ENCODE results near the gene PTCHD4.

The PTCHD4 gene

GRCh38 chr6:48099713-48100587 is 11.0 kb downstream of the PTCHD4 start:
- DNase-seq (ENCODE audit: low read depth), result no peak

- no peak for DNase-seq (ENCODE audit: low read depth)
These were observed 12.1 kb downstream of the PTCHD4 start for GRCh38 chr6:48098923-48099322.

GRCh38 chr6:48092550-48093217 is 18.3 kb downstream of the PTCHD4 start:
- DNase-seq (ENCODE audit: low read depth), result no peak

GRCh38 chr6:48090546-48090945 is 20.5 kb downstream of the PTCHD4 start:
- no peak for DNase-seq (ENCODE audit: low read depth)

GRCh38 chr6:48087448-48087847 is 23.5 kb downstream of the PTCHD4 start:
- no peak for DNase-seq (ENCODE audit: low read depth)

- DNase-seq (ENCODE audit: low read depth), result no peak
These were observed 24.8 kb downstream of the PTCHD4 start for GRCh38 chr6:48086187-48086586.

GRCh38 chr6:48085131-48085741 is 25.8 kb downstream of the PTCHD4 start:
- DNase-seq (ENCODE audit: low read depth), result no peak

GRCh38 chr6:48084201-48084600 is 26.8 kb downstream of the PTCHD4 start:
- DNase-seq (ENCODE audit: low read depth), result no peak

- DNase-seq (ENCODE audit: low read depth), result no peak
These were observed 30.6 kb downstream of the PTCHD4 start for GRCh38 chr6:48080227-48081009.

- DNase-seq (ENCODE audit: low read depth), result no peak
These were observed 32.9 kb downstream of the PTCHD4 start for GRCh38 chr6:48078120-48078519.

- no peak for DNase-seq (ENCODE audit: low read depth)
These were observed 35.8 kb downstream of the PTCHD4 start for GRCh38 chr6:48075181-48075580.

- DNase-seq (ENCODE audit: low read depth), result no peak
These were observed 36.8 kb downstream of the PTCHD4 start for GRCh38 chr6:48073976-48074767.

- no peak for DNase-seq (ENCODE audit: low read depth)
These were observed 39.2 kb downstream of the PTCHD4 start for GRCh38 chr6:48071833-48072232.

GRCh38 chr6:48069280-48069679 is 41.7 kb downstream of the PTCHD4 start:
- no peak for DNase-seq (ENCODE audit: low read depth)

- DNase-seq (ENCODE audit: low read depth), result no peak
These were observed 42.4 kb downstream of the PTCHD4 start for GRCh38 chr6:48068278-48069251.

GRCh38 chr6:48067886-48068277 is 43.1 kb downstream of the PTCHD4 start:
- DNase-seq (ENCODE audit: low read depth), result no peak

- DNase-seq (ENCODE audit: low read depth), result no peak
These were observed 43.8 kb downstream of the PTCHD4 start for GRCh38 chr6:48067148-48067712.

- DNase-seq (ENCODE audit: low read depth), result no peak
These were observed 49.6 kb downstream of the PTCHD4 start for GRCh38 chr6:48061265-48061990.
